22Rv1 (cell line): Measurements from ENCODE around the gene PIK3R4.

ENCODE experiments used
- H3K27ac ChIP-seq: fragments of 450-650 bp; 2 replicates; pipeline ENCODE4 v1.5.1; 2017
- ZFX ChIP-seq: fragments of 450-650 bp; IDR thresholded peaks from 2 replicates; pipeline ENCODE4 v1.6.1; 2017; ENCODE audit warnings: antibody characterized with exemption, borderline replicate concordance
- TF ChIP-seq, protein P1 (sequence below): fragments of 450-650 bp; IDR thresholded peaks from 2 replicates; pipeline ENCODE4 v1.5.1; 2017; ENCODE audit warnings: mild to moderate bottlenecking

Gene PIK3R4

DNA sequence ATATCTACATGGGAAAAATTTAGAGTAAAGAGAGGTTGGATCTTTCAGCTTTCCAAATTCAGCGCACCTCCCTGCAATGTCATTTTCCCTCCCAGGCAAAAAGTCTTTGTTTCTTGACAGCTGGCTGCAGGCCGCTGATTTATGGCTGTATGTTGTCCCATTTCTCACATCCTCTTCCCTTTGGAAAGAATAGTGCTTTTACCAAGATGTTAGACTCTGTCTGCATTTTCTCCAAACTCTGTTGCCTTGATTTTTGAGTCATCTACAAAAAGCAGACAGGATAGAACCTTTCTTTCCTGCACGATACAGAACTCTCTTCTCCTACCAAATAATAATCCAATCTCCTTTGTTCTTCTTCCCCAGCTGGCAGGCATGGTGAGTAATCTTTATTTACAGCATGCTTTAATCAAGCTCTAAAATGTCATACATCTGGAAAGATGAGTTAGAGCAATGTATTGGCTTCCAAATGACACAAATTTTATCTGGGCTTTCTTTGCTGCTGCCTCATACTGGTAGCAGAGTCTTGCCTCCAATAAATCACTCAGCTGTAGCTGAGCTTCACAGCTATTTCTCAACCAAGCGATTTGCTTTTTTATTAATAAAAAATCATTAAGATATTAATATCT is 101.9 kb downstream of the PIK3R4 start:
- TF ChIP-seq ZFX: no peak
- no peak overlapping the region for H3K27ac ChIP-seq

DNA sequence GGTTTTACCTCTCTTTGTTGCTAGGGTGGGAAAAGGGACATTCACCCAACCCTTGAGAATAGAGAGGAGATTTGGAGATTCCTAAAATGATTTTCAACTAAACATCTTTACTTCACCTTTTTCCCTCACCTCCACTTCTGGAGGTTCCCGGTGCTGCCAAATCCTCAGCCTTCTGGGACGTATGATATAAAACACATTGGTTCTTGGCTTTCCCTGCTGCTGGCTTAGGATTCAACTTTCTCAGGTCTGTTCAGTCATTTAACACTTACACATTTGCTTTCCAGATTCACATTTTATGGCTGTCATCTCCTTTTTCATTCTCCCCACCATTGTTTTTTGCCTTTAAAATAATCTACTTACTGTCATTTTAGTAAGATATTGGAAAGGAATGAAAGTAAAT is 106.6 kb downstream of the PIK3R4 start:
- no peak for TF ChIP-seq ZFX
- TF ChIP-seq, protein P1, sequence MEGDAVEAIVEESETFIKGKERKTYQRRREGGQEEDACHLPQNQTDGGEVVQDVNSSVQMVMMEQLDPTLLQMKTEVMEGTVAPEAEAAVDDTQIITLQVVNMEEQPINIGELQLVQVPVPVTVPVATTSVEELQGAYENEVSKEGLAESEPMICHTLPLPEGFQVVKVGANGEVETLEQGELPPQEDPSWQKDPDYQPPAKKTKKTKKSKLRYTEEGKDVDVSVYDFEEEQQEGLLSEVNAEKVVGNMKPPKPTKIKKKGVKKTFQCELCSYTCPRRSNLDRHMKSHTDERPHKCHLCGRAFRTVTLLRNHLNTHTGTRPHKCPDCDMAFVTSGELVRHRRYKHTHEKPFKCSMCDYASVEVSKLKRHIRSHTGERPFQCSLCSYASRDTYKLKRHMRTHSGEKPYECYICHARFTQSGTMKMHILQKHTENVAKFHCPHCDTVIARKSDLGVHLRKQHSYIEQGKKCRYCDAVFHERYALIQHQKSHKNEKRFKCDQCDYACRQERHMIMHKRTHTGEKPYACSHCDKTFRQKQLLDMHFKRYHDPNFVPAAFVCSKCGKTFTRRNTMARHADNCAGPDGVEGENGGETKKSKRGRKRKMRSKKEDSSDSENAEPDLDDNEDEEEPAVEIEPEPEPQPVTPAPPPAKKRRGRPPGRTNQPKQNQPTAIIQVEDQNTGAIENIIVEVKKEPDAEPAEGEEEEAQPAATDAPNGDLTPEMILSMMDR: no peak
- H3K27ac ChIP-seq: no peak overlapping the region

DNA sequence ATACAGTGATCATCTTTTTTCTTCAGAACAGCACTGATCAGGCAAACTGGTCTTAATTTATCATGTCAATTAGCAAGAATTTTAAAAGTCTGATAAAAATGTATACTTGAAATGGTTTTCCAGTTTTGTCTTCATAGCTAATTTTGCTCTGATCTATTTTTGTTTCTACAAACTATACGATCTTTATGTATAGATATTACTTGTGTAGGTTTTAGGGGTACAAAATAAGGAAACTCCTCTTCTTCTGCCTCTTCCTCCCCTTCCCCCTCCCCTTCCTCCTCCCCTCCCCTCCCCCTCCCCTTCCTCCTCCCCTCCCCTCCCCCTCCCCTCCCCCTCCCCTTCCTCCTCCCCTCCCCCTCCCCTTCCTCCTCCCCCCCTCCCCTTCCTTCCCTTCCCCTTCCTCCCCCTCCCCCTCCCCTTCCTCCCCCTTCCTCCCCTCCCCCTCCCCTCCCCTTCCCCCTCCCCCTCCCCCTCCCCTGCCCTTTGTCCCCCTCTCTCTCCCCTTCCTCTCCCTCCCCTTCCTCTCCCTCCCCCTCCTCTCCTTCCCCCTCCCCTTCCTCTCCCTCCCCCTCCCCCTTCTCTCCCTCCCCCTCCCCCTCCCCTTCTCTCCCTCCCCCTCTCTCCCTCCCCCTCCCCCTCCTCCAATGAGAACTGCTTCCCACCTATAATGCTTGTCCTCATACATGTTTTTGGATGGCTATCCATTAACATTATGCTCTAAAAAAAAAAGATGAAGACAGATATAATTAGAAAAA is 110.0 kb downstream of the PIK3R4 start:
- no peak overlapping the region for H3K27ac ChIP-seq
- TF ChIP-seq, protein P1: no peak
- TF ChIP-seq ZFX: no peak

DNA sequence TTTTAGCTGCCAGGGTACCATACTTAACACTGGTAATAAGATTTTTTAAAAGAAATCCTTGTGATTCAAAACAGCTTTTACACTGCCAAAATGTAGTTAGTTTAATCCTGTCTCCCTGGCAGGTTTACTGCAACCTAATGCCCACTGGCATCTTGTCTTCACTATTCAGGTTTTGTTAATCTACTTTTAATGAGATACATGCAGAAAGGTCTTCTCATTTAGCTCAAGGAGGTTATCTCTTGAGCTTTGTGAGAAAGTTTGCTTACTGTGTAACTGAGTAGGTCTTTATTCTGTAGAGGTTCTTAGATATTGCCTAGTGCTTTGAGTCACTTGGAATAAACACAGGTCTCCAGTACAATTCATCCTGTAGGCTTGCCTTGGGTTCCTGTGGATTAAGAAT is 110.7 kb downstream of the PIK3R4 start:
- H3K27ac ChIP-seq: no peak overlapping the region
- TF ChIP-seq, protein P1: no peak
- TF ChIP-seq ZFX: no peak

DNA sequence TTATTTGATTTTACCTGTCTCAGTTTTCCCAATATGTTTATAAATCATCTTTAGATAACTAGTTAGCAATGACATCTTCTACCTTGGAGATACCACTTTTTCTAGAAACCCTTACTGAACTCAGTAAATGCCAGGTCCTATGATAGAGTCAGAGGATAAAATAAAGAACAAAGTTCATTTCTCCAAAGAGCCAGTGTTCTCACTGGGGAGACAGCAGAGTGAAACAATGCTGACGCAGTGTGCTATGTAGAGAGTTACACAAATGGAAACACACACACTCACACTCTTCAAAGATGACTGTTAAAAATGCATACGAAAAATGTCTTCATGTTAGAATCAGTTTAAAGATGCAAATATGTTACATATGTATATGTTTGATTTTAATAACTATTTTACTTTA is 111.3 kb downstream of the PIK3R4 start:
- no peak for TF ChIP-seq ZFX
- TF ChIP-seq, protein P1: no peak
- H3K27ac ChIP-seq: no peak overlapping the region
